SK-N-SH (cell line): ENCODE data around the gene TBC1D16. TPM values are rescaled to one million over a fixed set of nuclear protein-coding genes. Genes with fewer than 3 reads are reported as not detected.
A peak's percentile ranks its signal among the peaks of the same experiment; 100 is the strongest.

ENCODE experiments used
- CTCF ChIA-PET: fragments of 300-600, 350-600 bp; formaldehyde crosslinking; extraction: SDS; loops from one replicate; lab custom pipeline; 2021; lab: Yijun Ruan, JAX
- POLR2A ChIA-PET: fragments of 350-600 bp; sonication (Branson Sonifier 250); formaldehyde crosslinking; extraction: SDS; loops from one replicate; lab custom pipeline; 2020; ENCODE audit warnings: antibody characterized with exemption, inconsistent platforms; lab: Yijun Ruan, JAX
- DNase-seq: peaks from one replicate; pipeline ENCODE4 v3.0.0; 2012
- H2AFZ ChIP-seq: fragments of 200-600 bp; sonication (generic); 2 replicates; pipeline ENCODE4 v1.8.1; 2016; ENCODE audit warnings: antibody characterized with exemption, mild to moderate bottlenecking, low read depth
- H3F3A ChIP-seq: fragments of 200-600 bp; sonication (generic); replicated peaks from 2 replicates; pipeline ENCODE3; 2016; ENCODE audit warnings: antibody characterized with exemption, mild to moderate bottlenecking; ENCODE audit not compliant: insufficient read depth
- H3K27ac ChIP-seq, 2 experiments: fragments of 200-500 bp in 1 of 2; fragments of 200-600 bp in 1 of 2; sonication (Bioruptor generic) in 1 of 2; sonication (generic), shearing (Covaris generic) in 1 of 2; 2 replicates each; pipeline versions ENCODE4 v1.5.1 to v1.6.1; 2014 to 2016; ENCODE audit warnings: low read depth in 2 of 2, inconsistent platforms in 1 of 2, low read length in 1 of 2, mild to moderate bottlenecking in 1 of 2, mixed read lengths in 1 of 2
- H3K27me3 ChIP-seq: fragments of 200-600 bp; sonication (generic), shearing (Covaris generic); 2 replicates; pipeline ENCODE4 v1.6.1; 2016; ENCODE audit warnings: mixed run types; ENCODE audit not compliant: insufficient read depth
- H3K36me3 ChIP-seq, 2 experiments: fragments of 200-500 bp in 1 of 2; fragments of 200-600 bp in 1 of 2; sonication (Bioruptor generic) in 1 of 2; sonication (generic) in 1 of 2; replicated peaks in 1 of 2; 2 replicates each; pipeline versions ENCODE3 to v1.5.1; 2014 to 2016; ENCODE audit warnings: low read length in 1 of 2, mild to moderate bottlenecking in 1 of 2; ENCODE audit not compliant: insufficient read depth in 2 of 2, control insufficient read depth in 1 of 2
- H3K4me1 ChIP-seq, 2 experiments: fragments of 200-500 bp in 1 of 2; fragments of 200-600 bp in 1 of 2; sonication (Bioruptor generic) in 1 of 2; sonication (generic), shearing (Covaris generic) in 1 of 2; 2 replicates each; pipeline versions ENCODE4 v1.5.1 to v1.6.1; 2014 to 2016; ENCODE audit warnings: low read depth in 1 of 2, low read length in 1 of 2, mixed run types in 1 of 2; ENCODE audit not compliant: insufficient read depth in 2 of 2, control insufficient read depth in 1 of 2
- H3K4me2 ChIP-seq: fragments of 200-600 bp; sonication (generic), shearing (Covaris generic); 2 replicates; pipeline ENCODE4 v1.6.1; 2017; ENCODE audit warnings: mixed run types
- H3K4me3 ChIP-seq, 2 experiments: fragments of 200-500 bp in 1 of 2; fragments of 200-600 bp in 1 of 2; sonication (Bioruptor generic) in 1 of 2; sonication (generic), shearing (Covaris generic) in 1 of 2; 2 replicates each; pipeline versions ENCODE4 v1.5.1 to v1.8.1; 2014 to 2016; ENCODE audit warnings: low read depth in 2 of 2, inconsistent platforms in 1 of 2, low read length in 1 of 2, mild to moderate bottlenecking in 1 of 2, mixed read lengths in 1 of 2, moderate library complexity in 1 of 2
- H3K79me2 ChIP-seq: fragments of 200-600 bp; sonication (generic); 2 replicates; pipeline ENCODE4 v1.8.1; 2017; ENCODE audit warnings: mild to moderate bottlenecking; ENCODE audit not compliant: insufficient read depth
- H3K9ac ChIP-seq: fragments of 200-600 bp; sonication (generic); 2 replicates; pipeline ENCODE4 v1.6.1; 2017; ENCODE audit warnings: mixed run types
- H3K9me2 ChIP-seq: fragments of 200-600 bp; sonication (generic); 2 replicates; pipeline ENCODE4 v1.6.1; 2017; ENCODE audit warnings: mixed run types
- H3K9me3 ChIP-seq: fragments of 200-600 bp; sonication (generic); 2 replicates; pipeline ENCODE4 v1.6.1; 2017; ENCODE audit warnings: mixed run types, mild to moderate bottlenecking, moderate library complexity
- H4K20me1 ChIP-seq: fragments of 200-600 bp; sonication (generic); 2 replicates; pipeline ENCODE4 v1.6.1; 2017; ENCODE audit warnings: mild to moderate bottlenecking, mixed run types; ENCODE audit not compliant: insufficient read depth
- CTCF ChIP-seq: fragments of 200-600 bp; sonication (generic); IDR thresholded peaks from 2 replicates; pipeline ENCODE4 v1.6.1; 2017; ENCODE audit warnings: antibody characterized with exemption, mild to moderate bottlenecking, moderate library complexity
- EP300 ChIP-seq, 2 experiments: IDR thresholded peaks; 2 replicates each; pipeline versions ENCODE4 v1.4.0 to v1.6.1; 2012; ENCODE audit warnings: borderline replicate concordance in 1 of 2, low read depth in 1 of 2, low read length in 1 of 2
- EZH2phosphoT487 ChIP-seq: fragments of 200-600 bp; sonication (generic); IDR thresholded peaks from 2 replicates; pipeline ENCODE4 v1.6.1; 2017; ENCODE audit warnings: low read depth, mixed run types, mild to moderate bottlenecking, antibody characterized with exemption, moderate library complexity, borderline replicate concordance
- FOSL2 ChIP-seq: IDR thresholded peaks from 2 replicates; pipeline ENCODE4 v1.4.0; 2012; ENCODE audit warnings: low read depth, mild to moderate bottlenecking, moderate library complexity, borderline replicate concordance
- FOXJ3 ChIP-seq: sonication (generic); formaldehyde crosslinking; IDR thresholded peaks from 2 replicates; pipeline ENCODE4 v1.5.1; 2020; ENCODE audit warnings: mild to moderate bottlenecking, missing genetic modification reagents
- FOXM1 ChIP-seq: IDR thresholded peaks from 2 replicates; pipeline ENCODE4 v1.4.0; 2012; ENCODE audit warnings: low read depth, mild to moderate bottlenecking
- JUND ChIP-seq: IDR thresholded peaks from 2 replicates; pipeline ENCODE4 v1.4.0; 2012
- NFIC ChIP-seq: IDR thresholded peaks from 2 replicates; pipeline ENCODE4 v1.4.0; 2012; ENCODE audit warnings: borderline replicate concordance
- PBX3 ChIP-seq: IDR thresholded peaks from 2 replicates; pipeline ENCODE4; 2012
- RFX5 ChIP-seq: IDR thresholded peaks from 2 replicates; pipeline ENCODE4 v1.6.1; 2012; ENCODE audit warnings: mild to moderate bottlenecking, improper control_type of control experiment, low read length
- RXRA ChIP-seq: IDR thresholded peaks from 2 replicates; pipeline ENCODE4 v1.4.0; 2012; ENCODE audit warnings: low read depth, mild to moderate bottlenecking, borderline replicate concordance
- TAF1 ChIP-seq: IDR thresholded peaks from 2 replicates; pipeline ENCODE4 v1.6.1; 2012; ENCODE audit warnings: low read depth, mild to moderate bottlenecking, low read length, moderate library complexity, borderline replicate concordance
- WGBS: methylation state at CpG from one replicate; pipeline ENCODE4 v1.1.6; 2017; ENCODE audit warnings: low lambda C conversion rate; 5-methylcytosine and 5-hydroxymethylcytosine counted together
- polyA plus RNA-seq, 3 experiments: library from polyadenylated mRNA; depleted of rRNA; stranded (reverse); fragments of >200 nt; gene quantifications; 2 replicates each; pipeline ENCODE4 v1.2.3, GENCODE V29; 2012

Gene TBC1D16
- polyA plus RNA-seq, 1 of the 3 experiments (the other 2 are of a cell fraction): 14.5 TPM

- peaks cover 16% of the 10 kb centered on the region for H4K20me1 ChIP-seq
- WGBS: 95% methylated on average over 17 of the region's 17 CpGs
- H3K27ac ChIP-seq: no peak overlapping the region
- peaks cover 15% of the 10 kb centered on the region; the same call in 1 of the 2 replicates for H3K79me2 ChIP-seq
- peaks cover under 1% of the 10 kb centered on the region for H3F3A ChIP-seq
- H2AFZ ChIP-seq: no peak overlapping the region
- no peak for TF ChIP-seq FOXJ3 (CRISPR knock-in tag)
- TF ChIP-seq PBX3: no peak
- TF ChIP-seq JUND: no peak
- H3K9me3 ChIP-seq: no peaks in the 10 kb centered on the region
- ChIA-PET CTCF (interaction anchor here (0.9 to 13.1 kb wide), 9 partner anchors 9 to 241 kb away, joined by 3 to 209 read pairs (median 5); partner anchors contain the start of gene CBX4), POLR2A (no interaction called here)
- H3K36me3 ChIP-seq: peaks cover 3 to 6% of the 10 kb centered on the region in 2 experiments
- no peaks in the 10 kb centered on the region for H3K27me3 ChIP-seq
- DNase-seq: no peak
- no peak overlapping the region for H3K9ac ChIP-seq
- no peaks in the 10 kb centered on the region for H3K9me2 ChIP-seq
- H3K4me3 ChIP-seq: no peak overlapping the region
- H3K4me2 ChIP-seq: no peak overlapping the region
- peaks cover 24 to 44% of the 10 kb centered on the region in 2 experiments; a peak in 3 of 4 replicates for H3K4me1 ChIP-seq
Observed at GRCh38 chr17:79982986-79983385, 52.7 kb downstream of the TBC1D16 start.

GRCh38 chr17:79981661-79982101, 54.0 kb downstream of the TBC1D16 start:
- POLR2A ChIA-PET: no interaction called here
- no peak overlapping the region for H3K9ac ChIP-seq

More at GRCh38 chr17:79981661-79982101, 54.0 kb downstream of the TBC1D16 start:
- no peaks in the 10 kb centered on the region for H3F3A ChIP-seq
- no peak overlapping the region for H3K4me2 ChIP-seq
- no peak for TF ChIP-seq NFIC
- TF ChIP-seq FOXM1: no peak
- TF ChIP-seq EZH2phosphoT487: no peak
- TF ChIP-seq RXRA: no peak
- no peak for TF ChIP-seq TAF1
- no peak for TF ChIP-seq RFX5
- TF ChIP-seq FOSL2: no peak
- no peak for TF ChIP-seq EP300 (IDR thresholded peaks at IDR 0.05; ENCODE audit: borderline replicate concordance in 1 of 2, low read depth in 1 of 2, low read length in 1 of 2)
- TF ChIP-seq CTCF: no peak
- TF ChIP-seq, all 33 proteins: peak for 0
- H3K36me3 ChIP-seq: peaks cover 3 to 17% of the 10 kb centered on the region in 2 experiments
- peaks cover 11 to 40% of the 10 kb centered on the region in 2 experiments; a peak in 2 of 4 replicates for H3K4me1 ChIP-seq
- H3K27me3 ChIP-seq: no peaks in the 10 kb centered on the region
- no peak overlapping the region for H2AFZ ChIP-seq
- 97% methylated on average over 23 of the region's 23 CpGs for WGBS
- CTCF ChIA-PET: interaction anchor here (1.1 to 3.9 kb wide), 4 partner anchors 10 to 137 kb away, joined by 3 to 15 read pairs (median 9); no protein-coding TSS in a partner anchor
- peak; percentile 22 for DNase-seq
- no peak overlapping the region for H3K4me3 ChIP-seq
- H3K9me2 ChIP-seq: no peaks in the 10 kb centered on the region
- H3K9me3 ChIP-seq: no peaks in the 10 kb centered on the region
- H3K27ac ChIP-seq: no peak overlapping the region
- H3K79me2 ChIP-seq: 0 out of 2 replicates have a peak, but pooled peaks cover 5% of the 10 kb centered on the region
- peaks cover 4% of the 10 kb centered on the region for H4K20me1 ChIP-seq
